ENCODE results near the gene SMOC1. TPM values are rescaled to one million over a fixed set of nuclear protein-coding genes. Genes with fewer than 3 reads are reported as not detected.

SMOC1 gene
- total and polyA plus RNA-seq, 12 donors = 0.33 to 19.8 (median 4.5) TPM

- no peaks in the 10 kb centered on the region for H3K36me3 ChIP-seq (replicated peaks in 1 of 2)
- no peak overlapping the region for H3K27ac ChIP-seq
- TF ChIP-seq POLR2A (IDR thresholded peaks at IDR 0.05) = no peak
- TF ChIP-seq CTCF (IDR thresholded peaks at IDR 0.05) = no peak
- no peak for DNase-seq
- H3K9me3 ChIP-seq (replicated peaks in 1 of 3) = no peaks in the 10 kb centered on the region
- H3K27me3 ChIP-seq = no peaks in the 10 kb centered on the region
- H3K4me1 ChIP-seq (replicated peaks in 1 of 2) = no peaks in the 10 kb centered on the region
- no peak overlapping the region for H3K4me3 ChIP-seq
- WGBS, 4 donors = 62 to 73% (median 69%) methylated on average over 5 to 6 of the region's 6 CpGs
- intact Hi-C loops (cut with DNase I) = loop anchor here in 1 of 2 donors (5.0 kb wide), 1 partner anchor 212 kb away; no protein-coding TSS in a partner anchor
These were observed 150.3 kb downstream of the SMOC1 start for GRCh38 chr14:70029296-70030132.

GRCh38 chr14:70032016-70032415 lies 152.8 kb downstream of the SMOC1 start:
- intact Hi-C loops (cut with DNase I) = no loop called here
- Histone ChIP-seq H3K9me3 (replicated peaks in 1 of 3) (no peaks in the 10 kb centered on the region), H3K4me1 (replicated peaks in 1 of 2) (no peaks in the 10 kb centered on the region), H3K36me3 (replicated peaks in 1 of 2) (no peaks in the 10 kb centered on the region), H3K4me3 (no peak overlapping the region), H3K27ac (no peak overlapping the region), H3K27me3 (no peaks in the 10 kb centered on the region)
- TF ChIP-seq CTCF (IDR thresholded peaks at IDR 0.05) (no peak), POLR2A (IDR thresholded peaks at IDR 0.05) (no peak)
- WGBS, 4 donors = 82 to 89% (median 85%) methylated on average over 9 of the region's 9 CpGs
- DNase-seq = no peak

GRCh38 chr14:70032447-70032846 lies 153.2 kb downstream of the SMOC1 start:
- intact Hi-C loops (cut with DNase I) = no loop called here
- H3K27me3 ChIP-seq = no peaks in the 10 kb centered on the region
- TF ChIP-seq CTCF (IDR thresholded peaks at IDR 0.05) (no peak), POLR2A (IDR thresholded peaks at IDR 0.05) (no peak)
- DNase-seq = no peak
- no peaks in the 10 kb centered on the region for H3K4me1 ChIP-seq (replicated peaks in 1 of 2)
- WGBS, 4 donors = 50 to 75% (median 62%) methylated on average over 2 to 3 of the region's 3 CpGs
- H3K4me3 ChIP-seq = no peak overlapping the region
- no peak overlapping the region for H3K27ac ChIP-seq
- H3K36me3 ChIP-seq (replicated peaks in 1 of 2) = no peaks in the 10 kb centered on the region
- H3K9me3 ChIP-seq (replicated peaks in 1 of 3) = no peaks in the 10 kb centered on the region

- H3K4me1 ChIP-seq (replicated peaks in 1 of 2) = no peaks in the 10 kb centered on the region
- 82 to 93% (median 87%) methylated on average over 8 of the region's 8 CpGs for WGBS, 4 donors
- TF ChIP-seq CTCF (IDR thresholded peaks at IDR 0.05) = no peak
- no peak for DNase-seq
- H3K27ac ChIP-seq = no peak overlapping the region
- intact Hi-C loops (cut with DNase I) = no loop called here
- H3K9me3 ChIP-seq (replicated peaks in 1 of 3) = no peaks in the 10 kb centered on the region
- H3K4me3 ChIP-seq = no peak overlapping the region
- H3K27me3 ChIP-seq = peaks cover 5% of the 10 kb centered on the region
- H3K36me3 ChIP-seq (replicated peaks in 1 of 2) = no peaks in the 10 kb centered on the region
These were observed 153.9 kb downstream of the SMOC1 start for GRCh38 chr14:70033116-70033515.
